NCI-H82 (cell line): ENCODE measurements around the gene ZNF746.
"Not testable (repeated sequence)": the region's sequence is repeated elsewhere in the genome, so short reads cannot be mapped to it uniquely, and the experiment has no call there.

ENCODE experiments used
- DNase-seq: peaks from one replicate; lab custom pipeline; 2025; lab: John Stamatoyannopoulos, UW

The ZNF746 gene

DNA sequence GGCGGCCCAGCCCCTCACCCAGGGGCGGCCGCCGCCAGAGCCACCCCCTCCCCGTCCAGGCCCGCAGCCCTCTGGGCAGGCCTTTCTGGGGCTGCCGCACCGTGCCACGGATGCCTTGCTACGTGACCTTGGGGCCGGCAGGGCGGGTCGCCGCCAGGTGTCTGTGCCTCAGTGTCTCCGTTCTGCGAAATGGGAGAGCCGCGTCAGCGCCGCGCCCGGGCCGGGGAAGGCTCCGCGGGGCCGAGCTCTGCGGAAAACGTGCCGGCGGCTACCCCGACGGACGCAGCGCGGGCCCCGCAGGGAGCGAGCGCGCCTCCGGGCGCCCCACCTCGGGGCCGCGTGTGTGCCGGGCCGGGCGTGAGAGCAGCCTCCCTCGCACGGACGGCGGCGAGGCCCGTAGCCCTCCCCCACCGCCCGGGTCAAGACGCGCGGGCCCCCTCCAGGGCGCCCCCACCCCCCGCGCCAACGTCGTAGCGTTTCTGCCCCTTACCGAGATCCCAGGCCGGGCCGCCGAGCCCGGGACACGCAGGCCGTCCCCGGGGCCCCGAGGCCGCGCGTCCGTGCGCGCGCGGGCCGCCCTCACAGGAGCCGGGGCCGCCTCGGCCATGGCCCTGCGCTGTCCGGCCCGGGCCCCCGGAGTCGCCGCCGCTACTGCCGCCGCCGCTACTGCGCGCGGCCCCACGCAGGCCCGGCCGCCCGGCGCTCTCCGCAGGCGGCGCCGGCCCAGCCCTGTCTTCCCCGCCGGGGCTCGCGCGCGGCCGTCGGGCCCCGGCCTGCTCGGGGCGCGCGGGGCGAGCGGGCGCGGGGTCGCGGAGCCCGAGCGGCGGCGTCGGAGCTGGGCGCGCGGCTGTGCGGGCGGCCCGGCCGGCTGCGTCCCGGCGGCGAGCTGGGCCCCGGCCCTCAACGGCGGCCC is 37.8 kb downstream of the ZNF746 start:
- DNase-seq = no peak

- DNase-seq = peak; percentile 84
Observed at GRCh38 chr7:149459201-149459539, 38.4 kb downstream of the ZNF746 start.

DNA sequence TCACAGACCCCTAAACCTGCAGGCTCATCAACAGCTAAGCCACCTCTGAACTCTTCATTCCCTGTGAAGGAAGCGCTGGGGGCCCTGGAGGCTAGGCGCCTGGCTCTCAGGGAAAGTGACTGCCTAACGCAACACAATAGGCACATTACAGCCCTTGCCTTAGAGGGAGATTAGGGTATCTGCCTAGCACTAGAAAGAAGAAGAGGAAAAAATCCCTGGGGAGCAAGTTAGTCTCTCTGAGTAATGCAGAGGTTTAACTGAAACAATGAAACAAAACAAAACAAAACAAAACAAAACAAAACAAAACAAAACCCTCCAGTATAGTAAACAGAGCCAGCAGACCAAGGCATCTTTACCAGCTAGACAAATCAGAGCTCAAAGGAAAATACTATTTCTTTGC is 39.4 kb downstream of the ZNF746 start:
- DNase-seq = peak; percentile 35

DNA sequence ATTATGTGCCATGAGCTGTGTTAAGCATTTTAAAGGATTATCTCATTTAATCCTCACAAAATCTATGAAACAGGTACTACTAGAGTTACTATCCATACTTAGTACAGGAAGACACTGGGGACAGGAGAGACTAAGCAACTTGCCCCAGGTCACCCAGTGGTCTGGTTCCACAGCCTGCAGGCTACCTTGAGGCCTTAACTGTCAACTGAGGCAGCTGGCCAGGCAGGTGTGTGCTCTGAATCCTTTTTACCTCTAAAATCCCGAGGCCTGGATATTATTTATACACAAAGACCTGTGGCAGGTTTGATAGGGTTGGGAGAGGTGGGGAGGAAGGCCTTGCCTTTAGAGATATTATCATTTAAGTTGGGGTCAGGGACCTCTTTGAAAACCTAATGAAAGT is 39.8 kb downstream of the ZNF746 start:
- peak; percentile 82 for DNase-seq

GRCh38 chr7:149456506-149457421 is 40.8 kb downstream of the ZNF746 start:
- DNase-seq = no peak

GRCh38 chr7:149455175-149455950 is 42.2 kb downstream of the ZNF746 start:
- DNase-seq = no peak

GRCh38 chr7:149454750-149455149 is 42.9 kb downstream of the ZNF746 start:
- no peak for DNase-seq

GRCh38 chr7:149454006-149454405 is 43.6 kb downstream of the ZNF746 start:
- DNase-seq = no peak

- no peak for DNase-seq
Observed at GRCh38 chr7:149450821-149451220, 46.8 kb downstream of the ZNF746 start.

DNA sequence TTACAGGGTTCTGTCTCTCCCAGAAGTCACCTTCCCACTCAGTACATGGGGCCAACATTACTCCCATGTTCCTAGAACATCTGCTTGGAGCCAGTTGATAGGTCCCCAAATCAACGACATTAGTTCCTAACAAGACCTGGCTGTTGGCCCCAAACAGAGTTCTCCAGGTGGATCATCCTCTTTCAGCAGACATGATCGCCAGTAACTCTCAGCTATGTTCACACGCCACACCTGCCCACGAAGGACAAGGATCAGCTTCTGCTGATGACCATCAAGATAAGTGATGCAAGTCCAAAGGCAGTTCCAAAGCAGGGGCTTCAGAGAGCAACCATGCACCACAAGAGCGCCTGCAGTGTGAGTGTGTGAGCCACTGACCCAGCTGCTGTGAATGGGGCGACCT is 47.7 kb downstream of the ZNF746 start:
- DNase-seq = no peak

DNA sequence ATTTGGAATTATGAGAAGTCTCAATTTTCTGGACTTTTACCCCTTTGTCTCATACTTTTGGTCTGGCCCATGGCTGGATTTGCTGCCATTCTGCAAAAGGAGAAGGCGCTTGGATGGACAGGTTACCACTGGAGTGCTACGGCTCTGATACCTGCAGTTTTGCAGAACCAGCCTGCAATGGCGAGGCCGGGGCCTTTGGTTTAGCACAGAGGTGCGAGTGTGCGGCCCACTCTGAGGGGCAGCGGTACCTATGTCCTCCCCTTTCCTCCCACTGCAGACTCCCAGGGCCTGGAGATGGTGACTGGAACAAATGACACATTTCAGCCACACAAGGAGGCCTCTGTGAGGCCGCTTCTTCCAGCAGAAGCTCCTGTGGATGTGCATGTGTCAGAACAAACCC is 48.6 kb downstream of the ZNF746 start:
- DNase-seq = no peak

GRCh38 chr7:149446026-149446425 is 51.6 kb downstream of the ZNF746 start:
- not testable (repeated sequence) for DNase-seq

- DNase-seq = no peak
Observed at GRCh38 chr7:149444287-149444686, 53.3 kb downstream of the ZNF746 start.

GRCh38 chr7:149443523-149443922 is 54.1 kb downstream of the ZNF746 start:
- no peak for DNase-seq

DNA sequence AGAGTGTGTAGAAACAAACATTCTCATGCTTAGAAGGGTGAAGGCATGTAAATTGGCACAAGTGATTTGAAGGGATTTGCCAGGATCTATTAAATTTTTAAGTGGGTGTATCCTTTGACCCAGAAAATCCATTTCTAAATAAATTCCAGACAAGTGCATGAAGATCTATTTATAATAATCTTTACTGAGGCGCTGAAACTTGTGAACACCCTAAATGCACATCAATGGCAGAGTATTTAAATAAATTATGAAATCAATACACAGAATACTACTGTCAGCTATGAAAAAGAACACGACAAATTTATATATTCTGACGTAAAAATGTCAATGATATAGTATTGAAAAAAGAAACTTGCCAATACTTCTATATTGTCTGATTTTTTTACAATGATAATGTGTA is 54.7 kb downstream of the ZNF746 start:
- no peak for DNase-seq

GRCh38 chr7:149440222-149440621 is 57.4 kb downstream of the ZNF746 start:
- DNase-seq = no peak

DNA sequence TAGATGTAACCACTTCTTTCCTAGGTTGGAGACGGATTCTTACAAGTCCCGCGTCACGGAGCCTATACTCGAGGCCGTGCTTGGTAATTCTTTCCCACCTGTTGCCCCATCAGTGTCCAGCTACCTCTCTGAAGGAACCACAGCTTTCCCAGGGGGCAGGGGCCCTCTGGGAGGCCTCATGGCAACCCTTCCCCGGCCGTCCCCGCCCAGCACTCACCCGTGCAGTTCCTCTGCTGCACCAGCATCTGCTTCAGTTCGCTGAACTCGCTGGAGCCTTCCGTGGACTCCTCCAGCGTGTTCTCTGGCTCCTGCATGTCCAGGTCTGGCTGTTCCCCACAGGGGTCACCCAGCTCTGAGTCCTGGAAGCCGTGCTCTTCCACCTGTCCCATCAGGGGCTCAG is 61.3 kb downstream of the ZNF746 start:
- DNase-seq = no peak

- DNase-seq = no peak
Observed at GRCh38 chr7:149433124-149433523, 64.5 kb downstream of the ZNF746 start.

- no peak for DNase-seq
Observed at GRCh38 chr7:149432121-149432691, 65.4 kb downstream of the ZNF746 start.

GRCh38 chr7:149431486-149432120 is 66.0 kb downstream of the ZNF746 start:
- no peak for DNase-seq

GRCh38 chr7:149430192-149430591 is 67.4 kb downstream of the ZNF746 start:
- no peak for DNase-seq
